IPS-18c (cell line): ENCODE results near the gene SERBP1.

Experiments used
- H3K4me3 ChIP-seq: 2 replicates; pipeline ENCODE4 v1.7.0; 2013; ENCODE audit warnings: low read depth, mild to moderate bottlenecking, low read length, moderate library complexity; ENCODE audit not compliant: insufficient read depth
- H3K9me3 ChIP-seq: one replicate; pipeline ENCODE4 v1.6.1; 2013; ENCODE audit warnings: mild to moderate bottlenecking, low read length, moderate library complexity; ENCODE audit not compliant: control insufficient read depth, insufficient read depth

The SERBP1 gene

DNA sequence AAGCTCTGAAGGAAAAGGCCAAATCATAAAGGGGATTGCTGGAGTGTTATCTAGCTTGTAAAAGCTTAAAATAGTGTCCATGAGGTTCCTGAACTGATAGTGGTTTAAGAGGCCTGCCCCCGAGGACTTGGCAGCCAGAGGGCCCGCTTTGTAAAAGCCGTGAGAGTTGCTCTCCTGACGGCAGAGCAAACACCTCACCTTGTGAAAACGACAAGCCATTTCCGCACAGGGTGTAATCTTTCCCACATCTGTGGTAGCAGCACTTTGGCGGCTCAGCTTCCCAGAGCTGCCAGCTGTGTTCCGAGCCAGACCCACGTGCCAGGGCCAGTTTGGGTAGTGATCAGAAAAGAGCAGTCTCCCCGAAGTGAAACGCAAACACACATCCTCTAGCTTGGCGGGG, 37.0 kb downstream of the SERBP1 start:
- H3K9me3 ChIP-seq: peaks cover 3% of the 10 kb centered on the region
- H3K4me3 ChIP-seq: no peak overlapping the region

DNA sequence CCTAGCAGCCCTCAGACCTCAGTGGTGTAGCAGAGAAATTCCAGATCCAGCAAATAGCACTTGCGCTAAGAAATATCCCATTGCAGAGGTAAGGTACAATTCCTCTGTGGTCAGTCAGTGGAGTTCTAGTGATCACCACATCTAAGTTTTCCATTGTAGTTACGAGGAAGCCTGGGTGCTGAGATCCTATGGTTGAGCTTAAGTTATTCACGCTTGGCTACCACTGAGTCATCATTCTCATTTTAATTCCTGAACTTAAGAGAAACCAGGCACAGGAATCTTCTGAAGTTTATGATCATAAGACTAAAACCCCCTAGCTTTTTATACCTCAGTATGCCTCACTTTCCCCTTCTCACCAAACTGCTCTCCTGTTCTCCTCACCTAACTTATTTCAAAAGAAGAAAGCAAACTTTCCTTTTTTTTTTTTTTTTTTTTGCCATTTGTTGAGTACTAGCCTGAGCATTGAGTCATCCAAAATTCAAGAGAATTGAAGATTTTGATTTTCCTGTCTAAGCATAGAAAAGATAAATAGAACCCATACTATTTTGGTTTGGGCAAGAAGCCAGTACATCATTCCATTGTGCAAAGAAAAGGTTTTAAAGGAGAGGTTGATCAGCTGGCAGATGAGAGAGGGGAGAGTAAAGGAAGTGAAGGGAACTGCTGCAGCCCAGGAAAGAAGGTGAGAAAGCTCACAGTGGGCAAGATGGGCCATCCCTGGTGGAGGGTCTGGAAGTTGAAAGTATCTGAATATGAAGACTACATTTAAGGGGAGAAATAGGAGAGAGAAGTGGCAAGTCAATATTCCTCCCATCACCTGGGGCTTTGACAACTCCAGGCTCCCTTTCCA, 39.9 kb downstream of the SERBP1 start:
- Histone ChIP-seq H3K4me3 (no peak overlapping the region), H3K9me3 (peaks cover 3% of the 10 kb centered on the region)

DNA sequence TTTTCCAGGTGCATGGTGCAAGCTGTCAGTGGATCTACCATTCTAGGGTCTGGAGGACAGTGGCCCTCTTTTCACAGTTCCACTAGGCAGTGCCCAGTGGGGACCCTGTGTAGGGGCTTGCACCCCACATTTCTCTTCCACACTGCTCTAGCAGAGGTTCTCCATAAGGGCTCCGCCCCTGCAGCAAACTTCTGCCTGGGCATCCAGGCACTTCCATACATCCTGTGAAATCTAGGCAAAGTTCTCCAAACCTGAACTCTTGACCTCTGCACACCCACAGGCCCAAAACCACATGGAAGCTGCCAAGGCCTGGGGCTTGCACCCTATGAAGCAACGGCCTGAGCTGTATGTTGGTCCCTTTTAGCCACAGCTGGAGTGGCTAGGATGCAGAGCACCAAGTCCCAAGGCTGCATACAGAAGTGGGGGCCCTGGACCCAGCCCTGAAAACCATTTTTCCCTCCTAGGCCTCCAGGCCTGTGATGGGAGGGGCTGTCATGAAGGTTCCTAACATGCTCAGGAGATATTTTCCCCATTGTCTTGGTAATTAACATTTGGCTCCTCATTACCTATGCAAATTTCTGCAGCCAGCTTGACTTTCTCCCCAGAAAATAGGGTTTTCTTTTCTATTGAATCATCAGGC, 46.1 kb downstream of the SERBP1 start:
- peaks cover 2% of the 10 kb centered on the region for H3K9me3 ChIP-seq
- no peak overlapping the region for H3K4me3 ChIP-seq

DNA sequence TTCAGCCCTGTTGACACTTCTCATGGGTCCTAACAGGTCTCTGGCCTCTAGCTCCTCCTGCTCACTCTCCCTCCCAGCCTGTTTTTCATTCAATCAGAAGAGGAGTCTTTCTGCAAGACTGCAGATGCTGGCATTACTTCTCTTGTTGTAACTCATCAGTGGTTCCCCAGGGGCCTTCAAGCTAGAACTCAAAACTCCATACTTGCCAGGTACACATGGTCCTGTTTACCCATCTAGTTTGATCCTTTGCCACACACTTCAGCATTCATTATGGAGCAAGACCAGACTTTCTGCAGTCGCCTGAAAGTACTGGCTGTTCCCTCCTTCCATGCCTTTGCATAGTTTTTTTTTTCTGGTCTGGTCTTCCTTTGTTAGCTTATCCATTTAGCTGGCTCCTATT, 47.9 kb downstream of the SERBP1 start:
- no peak overlapping the region for H3K4me3 ChIP-seq
- H3K9me3 ChIP-seq: peaks cover 2% of the 10 kb centered on the region

DNA sequence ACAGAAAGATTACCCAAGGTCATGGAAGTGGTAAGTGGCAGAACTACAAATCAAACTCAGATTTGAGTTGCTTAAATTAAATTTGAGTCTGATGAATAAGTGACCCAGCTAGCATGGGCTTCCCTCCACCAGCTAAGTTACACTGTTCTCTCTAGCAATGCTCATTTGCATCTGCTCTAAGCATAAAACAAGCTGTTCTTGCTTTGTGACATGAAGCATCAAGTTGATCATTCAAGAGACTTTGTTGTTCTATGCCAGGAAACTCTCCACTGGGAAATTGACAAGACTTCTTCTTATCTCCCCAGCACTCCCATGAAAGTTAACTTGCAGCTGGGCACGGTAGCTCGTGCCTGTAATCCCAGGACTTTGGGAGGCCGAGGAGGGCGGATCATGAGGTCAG, 49.0 kb downstream of the SERBP1 start:
- H3K9me3 ChIP-seq: peaks cover 2% of the 10 kb centered on the region
- H3K4me3 ChIP-seq: no peak overlapping the region

DNA sequence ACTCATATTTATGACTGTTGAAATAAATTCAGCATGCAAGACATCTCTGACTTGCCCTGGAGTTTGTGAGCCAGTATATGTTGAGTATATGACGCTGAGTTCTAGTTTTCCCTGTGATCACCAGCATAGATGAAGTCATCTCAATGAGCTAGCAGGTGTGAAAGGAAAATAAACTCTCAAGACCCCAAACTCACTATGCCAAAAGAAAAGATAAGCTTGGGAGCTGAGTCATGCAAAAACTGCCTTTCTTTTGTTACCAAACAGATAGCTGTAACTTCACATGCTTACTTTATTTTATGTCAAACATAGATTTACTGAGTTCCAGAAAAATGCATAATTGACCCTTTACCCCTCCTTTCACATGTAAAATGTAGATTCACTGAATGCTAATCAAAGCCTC, 52.9 kb downstream of the SERBP1 start:
- H3K9me3 ChIP-seq: no peaks in the 10 kb centered on the region
- H3K4me3 ChIP-seq: no peak overlapping the region

DNA sequence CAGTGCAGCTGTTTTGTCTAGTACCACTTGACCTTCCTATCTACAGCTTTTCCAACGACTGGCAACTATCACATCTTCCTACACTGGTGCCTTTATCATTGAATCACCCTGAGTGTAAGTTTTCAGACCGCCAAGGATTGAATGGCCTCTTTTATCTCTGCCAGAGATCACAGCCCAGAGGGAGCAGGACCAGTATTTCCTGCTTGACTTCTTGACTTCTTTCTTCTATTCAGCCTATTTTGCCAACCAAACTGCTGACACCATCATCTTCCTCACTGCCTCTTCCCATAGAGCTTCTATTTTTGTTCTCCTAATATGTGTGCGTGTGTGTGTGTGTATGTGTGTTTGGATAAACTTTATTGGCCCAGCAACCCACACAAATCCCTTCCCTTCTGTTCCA, 53.8 kb downstream of the SERBP1 start:
- Histone ChIP-seq H3K9me3 (no peaks in the 10 kb centered on the region), H3K4me3 (no peak overlapping the region)

DNA sequence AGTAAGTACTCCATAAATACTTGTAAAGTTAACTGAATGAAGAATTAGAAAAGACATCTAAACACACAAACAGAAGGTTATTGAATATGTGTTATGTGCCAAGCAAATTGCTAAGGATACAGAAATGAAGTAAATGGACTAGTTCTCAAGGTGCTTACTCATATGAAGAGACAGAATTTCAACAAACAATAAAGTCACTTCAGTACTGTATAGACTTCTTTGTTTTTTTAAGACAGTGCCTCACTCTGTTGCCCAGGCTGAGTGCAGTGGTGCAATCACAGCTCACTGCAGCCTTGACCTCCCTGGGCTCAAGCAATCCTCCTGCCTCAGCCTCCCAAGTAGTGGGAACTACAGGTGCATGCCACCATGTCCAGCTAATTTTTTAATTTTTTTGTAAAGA, 57.3 kb downstream of the SERBP1 start:
- H3K4me3 ChIP-seq: no peak overlapping the region
- H3K9me3 ChIP-seq: no peaks in the 10 kb centered on the region

DNA sequence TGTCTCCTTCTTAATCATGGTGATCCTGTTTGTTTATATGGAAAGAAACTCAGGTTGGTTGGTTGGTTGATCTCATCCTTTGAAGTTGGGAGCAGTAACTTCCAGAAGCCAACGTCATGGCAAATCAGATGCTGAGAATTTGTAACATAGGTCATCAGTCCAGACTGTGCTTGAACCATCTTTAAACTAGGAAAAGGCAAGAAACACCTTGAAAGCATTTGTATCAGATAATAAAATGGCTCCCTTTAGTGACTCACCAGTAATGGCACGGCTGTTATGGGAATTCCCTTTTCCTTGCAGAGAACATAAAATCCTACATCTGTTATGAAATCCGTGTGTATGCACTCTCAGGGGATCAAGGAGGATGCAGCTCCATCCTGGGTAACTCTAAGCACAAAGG, 58.1 kb downstream of the SERBP1 start:
- H3K4me3 ChIP-seq: no peak overlapping the region
- H3K9me3 ChIP-seq: no peaks in the 10 kb centered on the region

DNA sequence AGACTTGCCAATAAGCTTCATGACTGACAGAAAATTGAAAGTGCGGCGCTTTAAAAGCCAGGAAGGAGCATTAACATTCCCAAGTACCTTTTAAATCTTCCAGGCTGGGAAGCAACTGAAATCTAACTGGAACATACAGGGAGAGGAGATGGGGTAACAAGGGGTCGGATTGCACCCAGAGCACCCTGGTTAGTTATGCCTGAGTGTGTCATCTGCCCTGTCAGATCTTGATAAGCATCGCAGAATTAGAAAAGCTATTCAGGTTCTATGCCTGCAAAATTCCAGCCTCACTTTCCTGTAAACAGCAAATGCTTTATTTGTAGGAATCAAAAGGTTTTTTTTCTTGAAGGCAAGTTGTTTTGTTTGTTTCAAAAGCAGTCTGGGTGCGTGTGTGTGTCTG, 58.5 kb downstream of the SERBP1 start:
- Histone ChIP-seq H3K9me3 (no peaks in the 10 kb centered on the region), H3K4me3 (no peak overlapping the region)

DNA sequence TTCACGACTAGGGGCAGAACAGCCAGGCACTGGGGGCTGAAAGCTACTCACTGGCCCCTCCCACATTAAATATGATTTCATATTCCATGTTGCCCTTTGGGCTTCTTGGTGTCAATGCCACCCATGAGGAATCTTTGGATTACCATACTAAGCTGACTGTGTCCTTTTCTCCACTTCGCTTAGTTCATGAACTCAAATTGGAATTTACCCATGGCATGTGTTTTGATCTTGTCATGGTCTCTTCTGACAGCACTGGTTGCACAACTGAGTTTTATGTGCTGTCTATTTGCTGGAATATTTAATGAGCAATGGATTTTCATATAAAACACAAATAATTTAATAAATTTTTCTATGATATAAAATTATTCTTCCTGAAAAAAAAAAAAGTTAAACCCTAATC, 59.2 kb downstream of the SERBP1 start:
- no peak overlapping the region for H3K4me3 ChIP-seq
- no peaks in the 10 kb centered on the region for H3K9me3 ChIP-seq

DNA sequence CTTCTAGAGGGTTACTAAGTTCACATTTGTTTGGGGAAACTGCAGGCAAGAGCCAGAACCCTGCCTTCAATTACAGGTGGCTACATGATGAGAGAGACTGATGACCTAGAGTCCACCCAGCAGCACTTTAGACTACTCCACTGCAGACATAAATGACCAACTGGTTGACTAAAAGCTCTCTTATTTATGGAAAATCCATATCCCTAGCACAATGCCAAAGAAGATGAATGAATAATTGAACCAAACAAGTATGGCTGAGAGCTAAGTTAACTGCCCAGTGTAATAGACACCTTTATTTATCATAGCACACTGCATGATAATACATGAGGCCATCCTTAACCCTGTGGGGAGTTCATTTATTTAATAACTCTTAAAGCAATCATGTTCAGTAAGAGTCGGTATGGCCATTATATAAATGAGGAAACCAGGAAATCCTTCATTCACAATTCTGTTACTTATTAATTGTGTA, 62.1 kb downstream of the SERBP1 start:
- H3K9me3 ChIP-seq: no peaks in the 10 kb centered on the region

DNA sequence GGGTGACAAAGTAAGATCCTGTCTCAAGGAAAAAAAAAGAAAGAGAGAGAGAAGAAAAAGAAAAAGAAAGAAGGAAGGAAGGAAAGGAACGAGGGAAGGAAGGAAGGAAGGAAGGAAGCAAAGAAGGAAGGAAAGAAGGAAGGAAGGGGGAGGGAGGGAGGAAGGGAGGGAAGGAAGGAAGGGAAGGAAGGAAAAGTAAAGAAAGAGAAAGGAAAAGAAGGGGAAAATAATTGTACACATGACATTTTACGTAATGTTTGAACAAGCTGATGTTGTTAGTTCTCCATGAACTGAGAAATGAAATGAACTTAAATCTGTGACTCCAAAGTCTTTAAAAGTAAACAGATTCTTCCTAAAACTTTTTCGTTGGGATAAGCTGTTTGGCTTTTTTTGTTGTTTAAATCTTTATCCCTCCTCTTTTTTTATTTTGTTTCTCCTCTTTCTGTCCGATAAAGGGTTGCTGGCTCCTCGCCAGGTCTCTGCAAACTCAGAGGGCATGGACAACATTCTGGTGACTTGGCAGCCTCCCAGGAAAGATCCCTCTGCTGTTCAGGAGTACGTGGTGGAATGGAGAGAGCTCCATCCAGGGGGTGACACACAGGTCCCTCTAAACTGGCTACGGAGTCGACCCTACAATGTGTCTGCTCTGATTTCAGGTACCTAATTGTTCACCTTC, 62.7 kb downstream of the SERBP1 start:
- Histone ChIP-seq H3K9me3 (no peaks in the 10 kb centered on the region), H3K4me3 (no peak overlapping the region)

More for the DNA sequence above, 62.1 kb downstream of the SERBP1 start:
- no peak overlapping the region for H3K4me3 ChIP-seq

DNA sequence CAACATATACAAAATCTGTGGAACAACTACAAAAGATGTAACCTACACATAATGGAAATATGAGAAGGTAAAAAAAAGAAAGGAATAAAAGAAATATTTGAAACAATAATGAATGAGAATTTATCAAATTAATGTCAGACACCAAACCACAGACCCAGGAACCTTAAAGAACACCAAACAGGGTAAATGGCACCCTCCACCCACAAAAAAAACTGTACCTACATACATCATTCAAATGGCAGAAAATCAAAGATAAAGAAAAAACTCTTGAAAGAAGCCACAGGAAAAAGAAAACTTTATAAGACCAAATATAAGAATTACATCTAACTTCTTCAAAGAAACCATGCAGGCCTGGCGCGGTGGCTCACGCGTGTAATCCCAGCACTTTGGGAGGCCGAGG, 68.6 kb downstream of the SERBP1 start:
- H3K9me3 ChIP-seq: no peaks in the 10 kb centered on the region
- H3K4me3 ChIP-seq: no peak overlapping the region

DNA sequence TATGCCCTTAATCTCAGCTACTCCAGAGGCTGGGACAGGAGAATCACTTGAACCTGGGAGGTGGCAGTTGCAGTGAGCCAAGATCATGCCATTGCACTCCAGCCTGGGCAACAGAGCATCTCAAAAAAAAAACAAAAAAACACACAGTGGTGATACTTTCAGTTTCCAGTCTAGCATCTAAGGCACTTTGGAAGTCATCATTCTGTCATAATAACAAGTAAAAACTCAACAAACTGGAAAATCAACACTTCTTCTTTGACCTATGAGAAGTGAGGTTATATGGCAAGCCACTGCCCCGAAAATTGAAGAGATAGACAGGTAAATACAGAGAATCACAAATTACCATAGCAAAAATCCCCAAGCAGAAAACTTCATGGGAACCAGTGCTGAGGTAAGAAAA, 70.6 kb downstream of the SERBP1 start:
- H3K4me3 ChIP-seq: no peak overlapping the region

More for the DNA sequence above, 70.6 kb downstream of the SERBP1 start:
- no peaks in the 10 kb centered on the region for H3K9me3 ChIP-seq
